ENCODE results near the gene PPP1R9B.

The PPP1R9B gene

DNA sequence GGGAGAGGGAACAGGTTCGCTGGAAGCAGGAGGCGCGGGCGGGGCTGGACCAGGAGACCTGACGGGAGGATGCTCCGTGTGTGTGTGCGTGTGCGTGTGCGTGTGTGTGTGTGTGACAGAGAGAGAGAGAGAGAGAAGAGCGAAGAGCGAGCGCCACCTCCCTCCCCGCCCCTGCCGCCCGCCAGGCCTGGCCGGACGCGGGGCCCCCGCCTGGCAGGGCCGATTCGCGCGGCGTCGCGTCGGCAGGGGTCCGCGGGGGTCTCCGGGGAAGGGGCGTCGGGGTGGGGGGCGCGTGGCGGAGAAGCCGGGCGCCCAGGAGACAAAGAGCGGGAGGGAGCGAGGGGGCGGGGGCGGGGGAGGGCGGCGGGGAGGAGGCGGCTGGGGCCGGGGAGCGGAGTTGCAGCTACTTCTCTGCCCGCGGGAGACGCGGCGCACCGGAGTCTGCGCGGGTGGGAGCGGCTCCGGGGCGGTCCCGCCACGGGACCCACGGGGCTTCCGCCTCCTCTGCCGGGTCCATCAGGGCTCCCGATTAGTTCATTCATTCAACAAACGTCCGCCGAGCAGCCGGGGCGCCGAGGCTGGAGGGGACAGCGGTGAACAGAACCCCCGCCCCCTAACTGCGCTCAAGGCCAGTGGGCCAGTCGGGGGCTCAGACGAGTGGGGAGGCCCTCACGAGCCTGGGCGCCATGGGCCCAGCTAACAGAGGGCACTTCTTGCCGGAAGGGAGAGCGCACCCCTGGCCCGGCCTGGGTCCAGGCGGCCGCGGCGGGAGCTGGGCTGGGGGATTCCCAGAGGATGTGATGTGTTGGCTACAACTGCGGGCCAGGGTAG, 20.5 kb downstream of the PPP1R9B start, which contains the start of gene SAMD14:
Gene SAMD14, minus strand, starts transcription at position 433 of the 831 bp plus-strand sequence. CDS start 5,201 bp downstream, outside the sequence.
- peak within 1 kb of the TSS; percentile 75 for H3K27ac Mint-ChIP-seq
- no peaks in the 10 kb centered on the region for H3K9me3 Mint-ChIP-seq
- H3K27me3 Mint-ChIP-seq (ENCODE audit: low read depth), result peaks cover 37% of the 10 kb centered on the region
- H3K36me3 Mint-ChIP-seq (ENCODE audit: low read depth), result peaks cover 25% of the 10 kb centered on the region
- H3K4me1 Mint-ChIP-seq (ENCODE audit: low read depth), result peaks cover 32% of the 10 kb centered on the region
- H3K4me3 Mint-ChIP-seq, result peak within 1 kb of the TSS; percentile 71
- DNase-seq (ENCODE audit: low spot score), result peak; percentile 27

DNA sequence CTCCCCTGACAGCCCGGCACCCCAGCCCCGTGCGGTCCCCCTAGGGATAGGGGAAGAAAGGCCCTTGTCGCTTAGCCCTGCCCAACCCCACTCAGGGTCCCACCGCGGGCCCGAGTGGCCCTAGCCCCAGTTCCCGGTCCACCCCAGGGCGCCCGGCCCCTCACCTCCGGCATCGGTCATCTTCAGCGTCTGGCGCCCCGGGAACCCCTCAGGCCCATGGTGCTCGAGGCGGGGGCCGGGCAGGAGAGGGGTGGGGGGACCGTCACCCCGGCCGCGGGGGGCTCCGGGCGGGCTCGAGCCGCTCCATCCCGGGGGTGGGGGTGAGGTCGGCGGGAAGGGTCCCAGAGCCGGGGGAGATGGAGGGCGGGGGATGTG, 21.1 kb downstream of the PPP1R9B start:
- Mint-ChIP-seq H3K36me3 (ENCODE audit: low read depth) (peaks cover 25% of the 10 kb centered on the region), H3K27ac (no peak overlapping the region), H3K27me3 (ENCODE audit: low read depth) (peaks cover 39% of the 10 kb centered on the region), H3K4me1 (ENCODE audit: low read depth) (peaks cover 32% of the 10 kb centered on the region), H3K4me3 (peak overlapping the region; percentile 71), H3K9me3 (no peaks in the 10 kb centered on the region)
- DNase-seq (ENCODE audit: low spot score), result no peak

DNA sequence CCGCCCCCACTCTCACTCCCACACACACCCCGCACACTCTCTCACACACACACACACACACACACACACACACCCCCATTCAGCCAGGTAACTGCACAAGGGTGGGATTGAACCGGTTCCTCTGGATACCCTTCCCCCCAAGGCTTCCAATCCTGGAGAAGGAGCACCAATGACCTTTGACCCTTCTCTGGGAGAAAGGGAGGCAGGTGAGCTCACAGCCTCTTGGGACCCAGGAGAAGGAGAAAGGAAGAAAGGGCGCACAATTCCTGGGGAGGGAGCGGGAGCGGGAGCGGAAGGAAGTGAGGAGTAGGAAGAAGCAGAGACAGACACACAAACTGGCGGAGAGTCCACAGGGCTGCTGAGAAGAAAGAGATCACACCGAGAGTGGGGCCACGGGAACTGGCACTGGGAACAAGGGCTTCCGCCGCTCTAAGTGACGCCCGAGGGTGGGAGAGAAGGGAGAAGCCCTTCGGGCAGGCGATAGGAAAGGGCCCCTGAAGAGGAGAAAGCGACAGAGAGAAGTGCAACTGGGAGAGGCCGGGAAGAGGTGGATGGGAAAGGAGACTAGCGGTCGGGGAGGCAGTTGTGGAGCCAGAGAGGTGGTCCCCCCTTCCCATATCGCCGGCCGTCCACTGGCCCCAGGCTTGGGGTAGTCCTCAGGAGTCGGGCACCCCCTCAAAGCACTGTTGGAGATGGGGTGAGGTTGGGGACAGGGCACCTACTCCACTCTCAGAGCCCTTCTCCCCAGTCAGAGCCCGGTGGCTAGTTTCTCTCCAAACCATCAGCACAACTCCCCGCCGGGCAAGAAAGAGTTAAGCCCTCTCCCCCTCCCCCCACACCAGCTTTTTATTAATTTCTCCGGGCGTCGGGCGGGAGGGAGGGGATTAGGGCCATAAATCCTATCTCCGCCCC, 21.8 kb downstream of the PPP1R9B start:
- H3K27me3 Mint-ChIP-seq (ENCODE audit: low read depth), result peaks cover 39% of the 10 kb centered on the region
- H3K36me3 Mint-ChIP-seq (ENCODE audit: low read depth), result peaks cover 22% of the 10 kb centered on the region
- DNase-seq (ENCODE audit: low spot score), result no peak
- no peaks in the 10 kb centered on the region for H3K9me3 Mint-ChIP-seq
- peaks cover 32% of the 10 kb centered on the region for H3K4me1 Mint-ChIP-seq (ENCODE audit: low read depth)
- H3K27ac Mint-ChIP-seq, result peak overlapping the region; percentile 51
- H3K4me3 Mint-ChIP-seq, result peak overlapping the region; percentile 41

DNA sequence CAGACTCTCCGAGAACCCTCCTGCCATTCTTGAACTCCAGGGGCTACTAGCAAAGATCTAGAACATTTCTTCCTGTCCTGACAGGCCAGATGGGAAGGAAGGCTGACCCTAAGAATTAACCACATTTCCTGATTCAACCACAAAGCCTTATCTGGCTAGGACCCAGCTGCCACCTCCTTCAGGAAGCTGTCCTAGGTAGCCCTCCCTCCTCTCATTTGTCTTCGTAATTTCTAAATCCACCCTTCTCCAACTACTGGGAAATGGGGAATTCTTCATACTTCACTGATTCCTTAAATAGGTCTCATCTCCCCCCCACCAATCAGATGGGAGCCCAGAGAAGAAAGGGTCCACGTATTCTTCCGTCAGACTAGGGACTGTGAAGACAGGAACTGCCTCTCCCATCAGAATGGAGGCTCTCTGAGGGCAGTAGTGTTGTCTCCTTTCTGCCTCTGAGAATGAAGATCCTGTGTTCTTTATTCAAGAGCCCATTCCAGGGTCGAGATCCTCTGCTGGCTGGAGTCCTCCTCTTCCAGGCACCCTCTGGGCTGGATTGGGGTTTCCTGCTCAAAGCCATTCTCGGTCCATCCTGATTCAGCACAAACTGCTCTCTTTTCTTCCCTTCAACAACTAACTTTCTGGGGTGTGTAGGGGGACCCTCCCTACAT, 22.6 kb downstream of the PPP1R9B start:
- H3K36me3 Mint-ChIP-seq (ENCODE audit: low read depth), result peaks cover 18% of the 10 kb centered on the region
- no peak for DNase-seq (ENCODE audit: low spot score)
- H3K4me1 Mint-ChIP-seq (ENCODE audit: low read depth), result peaks cover 32% of the 10 kb centered on the region
- no peaks in the 10 kb centered on the region for H3K9me3 Mint-ChIP-seq
- no peak overlapping the region for H3K4me3 Mint-ChIP-seq
- H3K27ac Mint-ChIP-seq, result no peak overlapping the region
- H3K27me3 Mint-ChIP-seq (ENCODE audit: low read depth), result peaks cover 42% of the 10 kb centered on the region

DNA sequence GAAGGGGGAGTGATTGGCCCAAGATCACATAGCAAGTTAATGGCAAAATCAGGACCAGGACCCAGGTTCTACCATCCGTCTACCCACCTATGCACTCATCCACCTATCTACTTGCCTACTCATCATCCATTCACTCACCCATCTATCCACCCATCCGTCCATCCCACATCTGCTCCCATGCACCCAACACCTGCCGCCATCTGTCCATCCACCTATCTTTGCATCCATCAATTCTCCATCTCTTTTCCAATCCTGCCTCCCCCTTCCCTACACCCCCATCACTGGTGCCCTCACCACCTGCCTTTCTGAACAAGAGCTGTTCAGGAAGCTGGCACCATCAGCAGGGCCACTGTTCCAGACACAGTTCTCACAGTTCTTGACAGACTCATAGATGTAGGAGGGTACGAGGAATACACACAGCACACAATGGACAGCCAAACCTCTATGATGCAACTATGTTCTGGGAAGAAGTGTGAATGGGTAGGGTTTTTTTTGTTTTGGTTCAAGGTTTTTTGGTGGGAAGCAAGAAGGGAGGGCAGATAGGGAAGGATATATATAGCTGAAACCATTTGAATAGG, 25.0 kb downstream of the PPP1R9B start:
- H3K9me3 Mint-ChIP-seq, result no peaks in the 10 kb centered on the region
- H3K27ac Mint-ChIP-seq, result no peak overlapping the region
- no peak for DNase-seq (ENCODE audit: low spot score)
- H3K4me1 Mint-ChIP-seq (ENCODE audit: low read depth), result peaks cover 14% of the 10 kb centered on the region
- H3K36me3 Mint-ChIP-seq (ENCODE audit: low read depth), result no peaks in the 10 kb centered on the region
- peaks cover 57% of the 10 kb centered on the region for H3K27me3 Mint-ChIP-seq (ENCODE audit: low read depth)
- H3K4me3 Mint-ChIP-seq, result no peak overlapping the region

DNA sequence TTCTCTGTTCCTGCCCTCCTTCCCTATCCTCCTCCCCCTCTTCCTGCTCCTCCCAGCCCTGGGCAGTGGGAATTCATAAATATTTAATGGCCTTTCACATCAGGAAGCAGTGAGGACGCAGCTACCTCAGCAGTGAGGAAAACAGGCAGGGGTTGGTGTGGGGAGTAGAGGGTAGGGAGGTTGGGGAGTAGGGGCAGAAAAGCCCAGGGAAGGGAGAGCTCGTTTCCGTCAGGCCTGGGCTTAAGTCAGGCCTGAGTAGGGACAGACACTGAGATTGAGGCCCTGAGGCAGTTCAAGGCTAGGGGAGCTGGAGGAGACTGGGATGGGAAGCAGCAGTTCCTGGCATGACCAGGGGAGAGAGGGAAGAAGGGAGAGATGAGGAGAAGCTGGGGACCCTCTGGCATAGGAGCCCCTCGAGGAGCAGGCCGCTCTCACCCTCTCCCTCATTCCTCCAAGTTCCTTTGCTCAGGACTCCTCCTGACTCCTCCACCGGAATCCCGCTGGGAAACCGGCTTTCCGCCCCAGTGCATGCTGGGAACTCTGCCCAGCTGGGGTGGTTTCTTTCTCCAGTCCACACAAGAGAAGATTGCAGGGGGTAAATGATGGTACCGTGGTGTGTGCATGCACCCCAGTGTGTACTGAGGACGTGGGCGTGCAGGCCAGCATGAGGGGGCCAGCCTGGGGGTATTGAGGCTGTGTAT, 26.7 kb downstream of the PPP1R9B start:
- no peak for DNase-seq (ENCODE audit: low spot score)
- H3K27ac Mint-ChIP-seq, result no peak overlapping the region
- peaks cover 12% of the 10 kb centered on the region for H3K4me1 Mint-ChIP-seq (ENCODE audit: low read depth)
- no peak overlapping the region for H3K4me3 Mint-ChIP-seq
- peaks cover 67% of the 10 kb centered on the region for H3K27me3 Mint-ChIP-seq (ENCODE audit: low read depth)
- no peaks in the 10 kb centered on the region for H3K9me3 Mint-ChIP-seq
- H3K36me3 Mint-ChIP-seq (ENCODE audit: low read depth), result no peaks in the 10 kb centered on the region

DNA sequence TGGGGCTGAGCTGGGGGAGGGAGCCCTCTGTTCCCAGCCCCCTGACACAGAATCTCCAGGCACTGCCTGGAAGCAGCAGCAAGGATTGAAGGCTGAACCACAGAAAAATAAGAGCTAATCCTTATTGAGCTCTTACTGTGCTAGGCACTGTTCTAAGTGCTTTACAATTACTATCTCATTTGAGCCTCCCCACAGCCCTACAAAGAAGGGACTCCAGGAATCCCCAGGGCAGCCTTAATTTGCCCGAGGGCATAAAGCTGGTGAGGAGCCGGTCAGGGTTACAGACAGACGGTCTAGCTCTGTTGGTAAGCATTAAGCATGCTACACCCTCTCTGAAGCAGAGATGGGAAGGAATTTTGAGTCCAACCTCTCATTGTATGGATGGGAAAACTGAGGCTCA, 27.5 kb downstream of the PPP1R9B start:
- no peak overlapping the region for H3K27ac Mint-ChIP-seq
- no peak for DNase-seq (ENCODE audit: low spot score)
- H3K36me3 Mint-ChIP-seq (ENCODE audit: low read depth), result no peaks in the 10 kb centered on the region
- H3K4me3 Mint-ChIP-seq, result no peak overlapping the region
- H3K4me1 Mint-ChIP-seq (ENCODE audit: low read depth), result peaks cover 5% of the 10 kb centered on the region
- H3K27me3 Mint-ChIP-seq (ENCODE audit: low read depth), result peaks cover 66% of the 10 kb centered on the region
- no peaks in the 10 kb centered on the region for H3K9me3 Mint-ChIP-seq

DNA sequence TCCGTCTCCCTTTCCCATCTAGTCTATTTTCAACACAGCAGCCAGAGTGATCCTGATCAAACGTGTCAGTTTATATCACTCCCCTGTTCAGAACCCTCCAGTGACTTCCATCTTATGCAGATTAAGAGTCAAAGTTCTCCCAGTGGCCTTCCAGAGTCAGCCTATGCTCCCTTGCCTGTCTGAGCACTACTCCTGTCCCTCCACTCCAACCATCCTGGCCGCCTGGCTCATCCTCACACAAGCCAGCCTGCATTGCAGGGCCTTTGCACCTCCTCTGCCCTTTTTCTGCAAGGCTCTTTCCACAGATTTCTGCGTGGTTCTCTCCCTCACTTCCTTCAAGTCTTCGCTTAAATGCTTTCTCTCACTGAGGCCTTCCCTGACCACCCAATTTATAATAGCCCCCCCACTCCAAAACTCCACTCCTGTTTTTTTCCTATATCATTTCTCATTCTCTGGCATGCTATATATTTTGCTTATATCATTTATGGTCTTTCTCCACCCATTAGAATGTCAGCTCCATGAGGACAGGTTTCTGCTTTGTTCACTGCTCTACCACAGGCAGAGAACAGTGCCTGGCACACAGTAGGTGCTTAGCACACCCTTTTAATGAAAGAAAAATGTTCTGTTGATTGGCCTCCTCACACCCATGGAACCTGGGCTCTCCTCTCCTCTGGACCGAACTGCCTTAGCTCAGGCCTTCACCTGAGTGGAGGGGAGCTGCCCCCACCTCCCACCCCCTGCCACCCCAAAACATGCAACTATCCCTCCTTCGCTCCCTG, 29.8 kb downstream of the PPP1R9B start:
- no peaks in the 10 kb centered on the region for H3K9me3 Mint-ChIP-seq
- no peak for DNase-seq (ENCODE audit: low spot score)
- H3K4me1 Mint-ChIP-seq (ENCODE audit: low read depth), result peaks cover 4% of the 10 kb centered on the region
- H3K27ac Mint-ChIP-seq, result no peak overlapping the region
- H3K4me3 Mint-ChIP-seq, result no peak overlapping the region
- H3K27me3 Mint-ChIP-seq (ENCODE audit: low read depth), result peaks cover 68% of the 10 kb centered on the region
- no peaks in the 10 kb centered on the region for H3K36me3 Mint-ChIP-seq (ENCODE audit: low read depth)

DNA sequence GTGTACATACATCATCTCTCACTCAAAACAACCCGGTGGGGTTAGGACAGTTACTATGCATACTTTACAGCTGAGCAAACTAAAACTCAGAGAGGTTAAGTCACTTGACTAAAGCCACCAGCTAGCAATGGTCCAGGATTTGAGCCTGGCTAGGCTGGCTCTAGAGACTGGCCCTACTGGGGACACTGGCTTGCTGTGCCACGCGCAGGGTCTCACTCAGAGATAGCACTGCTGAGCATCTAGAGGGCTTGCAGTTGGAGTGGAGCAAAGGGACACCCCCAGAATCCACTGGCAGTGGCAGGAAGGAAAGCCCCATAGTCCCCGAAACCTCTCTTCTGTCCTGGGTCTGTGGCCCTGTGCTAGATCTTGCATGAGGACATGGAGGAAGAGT, 31.7 kb downstream of the PPP1R9B start:
- Mint-ChIP-seq H3K27me3 (ENCODE audit: low read depth) (peaks cover 66% of the 10 kb centered on the region), H3K36me3 (ENCODE audit: low read depth) (no peaks in the 10 kb centered on the region), H3K4me3 (no peak overlapping the region), H3K27ac (no peak overlapping the region), H3K4me1 (ENCODE audit: low read depth) (peaks cover 10% of the 10 kb centered on the region), H3K9me3 (no peaks in the 10 kb centered on the region)
- DNase-seq (ENCODE audit: low spot score), result no peak

DNA sequence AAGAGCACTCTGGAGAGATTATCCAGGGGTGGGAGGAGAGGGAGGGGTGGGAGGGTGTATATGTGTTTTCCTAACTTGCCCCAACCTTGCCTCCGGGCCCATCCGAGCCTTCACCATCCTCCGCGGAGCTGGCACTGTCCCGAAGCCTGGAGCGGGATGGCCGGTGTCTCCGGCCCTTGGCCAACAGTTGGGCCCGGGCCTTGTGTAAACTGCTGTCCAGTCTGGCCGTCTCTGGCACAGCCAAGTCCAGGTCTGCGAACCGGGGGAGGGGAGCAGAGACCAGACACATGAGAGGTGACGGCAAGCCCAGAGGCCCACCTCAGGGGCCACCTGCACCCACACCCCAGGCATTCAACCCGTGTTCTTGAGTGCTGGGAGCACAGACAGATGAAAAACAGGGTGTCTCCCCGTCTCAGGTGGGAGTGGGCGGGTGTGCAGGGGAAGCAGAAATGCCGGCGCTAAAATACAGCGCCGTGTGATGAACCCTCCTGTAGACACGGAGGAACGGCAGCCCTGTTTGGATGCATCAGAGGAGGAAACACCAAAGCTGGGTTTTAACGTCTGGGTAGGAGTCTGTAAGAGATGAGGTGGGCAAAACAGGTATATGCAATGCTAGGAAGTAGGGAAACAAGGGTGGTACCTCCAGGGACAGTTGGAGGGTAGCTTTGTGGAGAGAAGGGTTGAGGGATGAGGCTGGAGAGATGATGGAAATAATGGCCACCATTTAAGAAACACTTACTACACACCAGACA, 32.2 kb downstream of the PPP1R9B start:
- H3K9me3 Mint-ChIP-seq, result no peaks in the 10 kb centered on the region
- no peak overlapping the region for H3K4me3 Mint-ChIP-seq
- no peaks in the 10 kb centered on the region for H3K36me3 Mint-ChIP-seq (ENCODE audit: low read depth)
- H3K27ac Mint-ChIP-seq, result no peak overlapping the region
- H3K27me3 Mint-ChIP-seq (ENCODE audit: low read depth), result peaks cover 66% of the 10 kb centered on the region
- no peak for DNase-seq (ENCODE audit: low spot score)
- H3K4me1 Mint-ChIP-seq (ENCODE audit: low read depth), result peaks cover 10% of the 10 kb centered on the region

DNA sequence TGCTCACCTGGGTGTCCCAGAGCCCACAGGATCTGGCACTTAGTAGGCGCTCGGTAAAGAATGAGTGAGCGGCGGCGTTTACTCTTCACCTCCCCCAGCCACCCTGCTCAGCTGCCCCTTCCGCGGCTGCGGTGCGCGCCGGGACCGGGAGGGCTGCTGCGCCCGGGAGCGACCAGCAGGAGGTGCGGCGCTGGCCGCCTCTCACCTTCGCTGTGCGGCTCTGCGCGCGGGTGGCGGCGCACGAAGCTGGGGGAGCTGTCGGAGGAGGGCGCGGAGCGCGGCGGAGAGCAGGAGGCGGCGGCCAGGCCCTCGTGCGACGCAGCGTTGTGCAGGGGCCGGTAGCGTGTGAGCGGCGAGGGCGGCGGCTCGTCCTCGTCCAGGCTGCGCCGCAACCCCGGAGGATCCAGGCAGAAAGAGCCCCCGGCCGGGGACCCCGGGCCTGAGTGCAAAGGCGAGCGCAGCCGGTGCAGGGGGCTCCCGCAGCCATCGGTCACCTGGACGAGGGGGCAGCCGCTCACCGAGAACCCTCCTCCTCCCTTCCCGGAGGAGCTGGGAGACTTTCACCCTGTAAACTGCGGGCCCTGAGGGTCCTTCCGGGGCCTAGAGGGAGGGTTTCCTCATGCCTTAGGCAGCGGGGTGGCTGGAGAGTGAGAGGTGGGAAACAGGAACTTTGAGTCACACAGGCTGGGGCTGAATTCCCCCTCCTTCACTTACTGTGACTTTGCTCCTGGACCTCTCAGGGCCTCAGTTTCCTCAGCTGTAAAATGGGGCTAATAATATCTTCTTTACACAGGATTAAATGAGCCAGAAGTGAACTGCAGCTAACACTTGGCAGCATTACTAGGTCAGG, 33.0 kb downstream of the PPP1R9B start:
- Mint-ChIP-seq H3K27ac (no peak overlapping the region), H3K4me1 (ENCODE audit: low read depth) (peaks cover 10% of the 10 kb centered on the region), H3K27me3 (ENCODE audit: low read depth) (peaks cover 60% of the 10 kb centered on the region), H3K4me3 (peak overlapping the region; percentile 33), H3K9me3 (no peaks in the 10 kb centered on the region), H3K36me3 (ENCODE audit: low read depth) (no peaks in the 10 kb centered on the region)
- peak; percentile 55 for DNase-seq (ENCODE audit: low spot score)

Measured in T-helper 2 cell treated with Interferon-gamma antibody and Interleukin-4, amounts not matched to agents 5 μg/mL and 100 μg/mL, for 36 hours (primary cell).